GM21367 (cell line): ENCODE data around the gene MYBPC3.
A peak's percentile ranks its signal among the peaks of the same experiment; 100 is the strongest.

Experiments used
- ATAC-seq: cut with Tn5 transposase; IDR thresholded peaks from one replicate; pipeline ENCODE4 v1.9.1; 2021; ENCODE audit not compliant: unreplicated experiment

Gene MYBPC3

DNA sequence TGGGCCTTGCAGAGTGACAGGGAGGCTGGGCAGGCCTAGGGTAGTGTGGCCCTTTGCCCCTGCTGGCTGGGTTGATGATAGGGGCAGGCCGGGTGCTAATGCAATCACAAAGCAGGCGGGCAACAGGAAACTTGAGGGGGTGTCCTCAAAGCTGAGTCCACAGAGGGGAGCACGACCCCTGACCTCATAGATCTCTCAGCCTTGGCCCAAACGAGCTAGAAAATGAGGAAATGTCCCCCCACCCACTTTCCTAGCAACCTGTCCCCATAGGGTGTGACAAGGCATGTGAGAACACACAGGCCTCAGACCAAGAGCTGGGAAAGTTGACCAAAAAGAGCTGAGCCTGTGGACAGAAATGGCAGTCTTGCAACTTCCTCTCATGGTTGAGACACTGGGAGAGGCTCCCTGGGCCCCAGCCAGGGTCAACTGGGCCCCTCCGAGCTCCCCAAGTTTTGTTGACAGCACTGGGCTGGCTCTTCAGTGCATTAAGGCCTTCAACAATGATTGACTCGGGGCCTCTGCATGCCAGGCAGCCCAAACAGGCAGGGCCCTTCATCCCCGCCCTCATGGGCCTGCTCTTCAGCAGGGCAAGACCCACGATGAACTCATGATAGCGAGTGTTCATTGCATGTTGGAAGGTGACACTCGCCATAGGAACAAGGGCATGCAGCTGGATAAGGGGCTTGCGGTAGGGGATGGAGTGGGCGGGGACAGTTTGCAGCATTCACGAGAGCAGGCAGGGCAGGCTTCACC lies 35.6 kb upstream of the MYBPC3 start:
- no peak for ATAC-seq

GRCh38 chr11:47384498-47384897 lies 32.0 kb upstream of the MYBPC3 start:
- ATAC-seq = no peak

DNA sequence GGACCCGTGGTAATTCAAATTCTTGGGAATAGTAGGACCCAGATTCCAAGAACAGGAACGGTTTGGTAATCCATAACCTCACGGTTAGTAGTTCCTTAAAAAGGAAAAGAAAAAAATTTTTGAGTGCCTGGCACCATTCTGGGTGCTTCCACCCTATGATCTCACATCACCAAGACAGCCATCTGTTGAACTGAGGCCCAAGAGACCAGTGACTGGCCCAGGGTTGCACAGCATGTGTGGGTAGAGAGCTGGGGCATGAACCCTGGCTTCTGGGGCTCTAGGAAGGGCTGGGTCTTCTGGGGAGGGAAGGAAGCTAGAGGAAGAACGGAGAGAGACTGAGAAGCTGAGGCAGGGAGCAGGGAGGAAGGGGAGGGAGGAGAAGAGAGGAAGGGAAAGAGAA lies 30.6 kb upstream of the MYBPC3 start:
- ATAC-seq = no peak

DNA sequence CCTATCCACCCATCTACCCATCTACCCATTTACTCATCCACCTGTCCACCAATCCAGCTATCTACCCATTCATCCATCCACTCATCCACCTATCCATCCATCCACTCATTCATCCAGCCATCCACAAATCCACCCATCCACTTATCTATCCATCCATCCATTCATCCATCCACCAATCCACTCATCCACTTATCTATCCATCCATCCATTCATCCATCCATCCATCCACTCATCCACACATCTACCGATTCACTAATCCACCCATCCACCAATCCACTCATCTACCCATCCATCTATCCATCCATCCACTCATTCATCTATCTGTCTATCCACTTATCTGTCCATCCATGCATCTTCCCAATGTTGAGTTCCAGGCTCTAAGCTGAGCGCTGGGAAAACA lies 27.6 kb upstream of the MYBPC3 start:
- no peak for ATAC-seq

- no peak for ATAC-seq
These were observed 26.8 kb upstream of the MYBPC3 start for GRCh38 chr11:47379317-47379716.

- ATAC-seq = no peak
These were observed 26.3 kb upstream of the MYBPC3 start for GRCh38 chr11:47378836-47379170.

GRCh38 chr11:47378010-47378835 lies 25.7 kb upstream of the MYBPC3 start, which contains the start of gene SPI1:
Gene SPI1, minus strand, starts transcription at chr11:47378547. Its CDS starts 194 bp downstream, at chr11:47378353.
- peak; percentile 65 for ATAC-seq

DNA sequence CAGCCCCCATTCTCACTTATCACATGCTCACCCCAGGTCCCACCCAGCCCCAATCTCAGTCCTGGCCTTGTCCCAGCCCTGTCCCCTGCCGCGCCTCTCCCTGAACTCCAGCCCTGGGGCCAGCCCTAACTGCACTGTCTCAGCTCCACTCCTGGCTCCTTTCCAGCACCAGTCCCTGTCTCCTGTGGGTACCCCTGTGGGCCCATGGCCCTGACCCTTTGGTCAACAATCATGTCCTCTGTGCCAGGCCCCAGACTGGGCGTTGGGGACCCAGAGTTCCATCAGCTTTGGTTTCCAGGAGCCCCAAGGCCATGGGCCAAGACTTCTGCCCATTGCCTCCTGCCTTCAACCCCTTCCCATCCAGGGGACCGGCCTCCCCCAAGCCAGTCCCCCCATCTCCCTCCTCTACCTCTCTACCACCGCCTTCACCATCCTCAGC lies 25.1 kb upstream of the MYBPC3 start:
- no peak for ATAC-seq

- ATAC-seq = no peak
These were observed 24.2 kb upstream of the MYBPC3 start for GRCh38 chr11:47376525-47377371.

DNA sequence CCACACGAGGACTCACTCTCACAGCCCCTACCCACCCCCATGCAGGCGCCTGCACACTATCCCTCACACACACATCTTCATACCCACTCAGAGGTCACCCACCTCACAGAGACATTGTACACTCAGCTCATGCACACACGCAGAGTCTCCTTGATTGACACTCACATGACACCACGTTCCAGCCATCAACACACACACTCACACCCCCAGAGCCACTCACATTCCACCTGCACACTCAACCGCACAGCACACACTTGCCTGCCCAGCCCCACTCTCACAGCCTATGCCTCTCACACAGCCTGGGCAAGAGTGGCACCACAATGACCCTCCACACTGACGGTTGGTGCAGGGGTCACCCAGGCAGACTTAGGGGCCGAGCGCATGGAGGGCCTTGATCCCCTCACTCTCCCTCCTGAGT lies 23.6 kb upstream of the MYBPC3 start:
- no peak for ATAC-seq

DNA sequence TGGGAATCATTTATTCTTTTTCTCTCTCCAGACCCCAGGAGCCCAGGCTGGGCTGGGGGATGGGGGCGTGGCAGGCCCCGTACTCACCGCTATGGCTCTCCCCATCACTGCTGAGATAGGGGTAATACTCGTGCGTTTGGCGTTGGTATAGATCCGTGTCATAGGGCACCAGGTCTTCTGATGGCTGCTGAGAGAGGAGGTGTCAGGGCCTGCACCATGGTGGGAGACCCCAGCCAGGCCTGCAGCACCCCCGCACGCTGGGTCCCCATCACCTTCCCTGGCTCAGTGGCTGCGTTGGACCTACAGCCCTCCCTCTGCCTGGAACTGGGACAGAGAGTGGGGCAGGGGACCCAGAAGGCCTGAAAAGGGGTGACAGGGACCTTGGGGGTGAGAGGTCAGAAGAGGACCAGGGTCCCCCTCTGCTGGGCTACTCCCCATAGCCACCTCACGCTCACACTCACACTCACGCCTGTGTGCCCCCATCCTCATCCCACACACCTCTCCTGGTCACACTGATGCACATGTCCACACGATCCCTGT lies 23.1 kb upstream of the MYBPC3 start:
- ATAC-seq = no peak

- no peak for ATAC-seq
These were observed 22.5 kb upstream of the MYBPC3 start for GRCh38 chr11:47375020-47375419.

- ATAC-seq = no peak
These were observed 22.2 kb upstream of the MYBPC3 start for GRCh38 chr11:47374720-47375019.

DNA sequence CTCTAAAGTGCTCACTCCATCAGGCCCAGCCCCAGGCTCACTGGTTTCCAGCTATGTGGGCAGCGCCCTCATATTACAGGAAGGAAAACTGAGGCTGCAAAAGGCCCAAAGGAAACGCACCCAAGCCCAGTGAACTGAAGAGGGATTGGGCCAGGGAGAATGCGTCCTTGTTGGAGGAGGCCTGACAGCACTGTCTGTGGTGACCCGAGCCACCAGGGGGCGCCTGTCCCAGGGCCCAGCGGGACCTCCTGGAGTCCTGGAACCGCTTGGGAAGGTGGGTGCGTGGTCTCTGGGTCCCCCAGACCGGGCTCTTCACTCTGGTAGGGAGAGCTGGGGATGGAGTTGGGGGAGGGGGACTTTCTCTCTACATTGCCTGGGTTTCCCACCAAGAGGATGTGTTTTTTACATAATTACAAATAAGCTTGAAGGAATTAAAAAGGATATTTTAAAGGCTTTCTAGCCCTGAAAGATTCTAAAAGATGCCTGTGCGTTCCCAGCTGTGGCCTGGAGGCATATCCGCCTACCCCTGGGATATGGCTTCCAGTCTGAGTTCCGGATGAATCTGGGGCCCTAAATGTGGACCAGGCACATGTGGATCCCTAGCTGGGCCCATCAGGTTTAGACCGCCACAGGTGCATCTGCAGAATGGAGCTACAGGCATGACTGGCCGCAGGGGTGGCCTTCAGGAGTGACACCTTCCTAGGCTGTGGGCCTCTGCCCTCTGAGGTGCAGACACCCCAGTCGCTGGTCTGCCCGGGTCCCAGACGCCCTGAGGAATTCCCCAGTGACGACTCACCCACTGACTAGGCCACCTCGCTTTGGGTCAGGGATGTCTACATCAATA lies 21.6 kb upstream of the MYBPC3 start:
- ATAC-seq = no peak

GRCh38 chr11:47372422-47372821 lies 19.9 kb upstream of the MYBPC3 start:
- no peak for ATAC-seq

DNA sequence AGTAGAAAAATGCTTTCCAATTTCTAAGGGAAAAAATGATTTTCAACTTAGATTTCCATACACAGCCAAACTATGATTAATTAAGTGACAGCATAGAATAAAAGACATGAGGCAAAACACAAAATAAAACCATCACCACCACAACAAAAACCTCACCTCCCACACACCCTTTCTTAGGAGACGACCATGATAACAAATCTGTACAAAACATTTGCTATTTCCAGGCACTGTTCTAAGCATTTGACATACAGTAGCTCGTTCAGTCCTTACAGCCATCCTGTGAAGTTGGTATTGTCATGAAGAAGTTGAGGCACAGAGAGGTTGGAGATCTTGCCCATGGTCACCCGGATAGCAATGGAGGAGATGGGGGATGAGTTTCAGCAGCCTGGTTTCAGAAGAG lies 17.2 kb upstream of the MYBPC3 start:
- ATAC-seq = no peak

GRCh38 chr11:47366020-47366490 lies 13.6 kb upstream of the MYBPC3 start:
- ATAC-seq = no peak

DNA sequence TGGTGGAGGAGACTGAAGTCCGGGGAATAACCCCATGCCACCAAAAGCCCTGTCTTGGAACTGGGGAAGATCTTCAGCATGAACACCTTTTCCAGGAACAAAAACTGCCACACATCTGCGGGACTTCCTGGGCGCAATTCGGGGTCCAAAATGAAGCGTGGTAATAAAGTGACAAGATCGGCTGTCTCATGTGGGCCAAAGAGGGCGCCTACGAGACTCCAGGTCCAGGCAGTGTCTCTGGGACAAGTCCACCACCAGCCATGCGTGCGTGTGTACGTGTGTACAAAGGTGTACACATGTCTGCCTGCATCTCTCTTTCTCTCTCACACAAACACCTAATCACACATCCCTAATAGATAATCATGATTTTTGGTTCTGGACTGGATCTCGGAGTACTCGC lies 8.9 kb upstream of the MYBPC3 start:
- ATAC-seq = no peak

DNA sequence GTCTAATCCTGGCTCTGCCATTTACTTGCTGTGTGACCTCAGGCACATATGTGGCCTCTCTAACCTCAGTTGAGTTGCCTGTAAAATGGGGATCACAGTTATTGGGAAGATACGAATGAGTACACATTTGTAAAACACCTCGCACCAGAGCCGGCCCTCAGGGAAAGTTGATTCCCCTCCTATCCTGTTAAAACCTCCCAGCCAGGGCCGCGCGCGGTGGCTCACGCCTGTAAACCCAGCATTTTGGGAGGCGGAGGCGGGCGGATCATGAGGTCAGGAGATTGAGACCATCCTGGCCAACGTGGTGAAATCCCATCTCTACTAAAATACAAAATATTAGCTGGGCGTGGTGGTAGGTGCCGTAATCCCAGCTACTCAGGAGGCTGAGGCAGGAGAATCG lies 7.8 kb upstream of the MYBPC3 start:
- ATAC-seq = no peak

DNA sequence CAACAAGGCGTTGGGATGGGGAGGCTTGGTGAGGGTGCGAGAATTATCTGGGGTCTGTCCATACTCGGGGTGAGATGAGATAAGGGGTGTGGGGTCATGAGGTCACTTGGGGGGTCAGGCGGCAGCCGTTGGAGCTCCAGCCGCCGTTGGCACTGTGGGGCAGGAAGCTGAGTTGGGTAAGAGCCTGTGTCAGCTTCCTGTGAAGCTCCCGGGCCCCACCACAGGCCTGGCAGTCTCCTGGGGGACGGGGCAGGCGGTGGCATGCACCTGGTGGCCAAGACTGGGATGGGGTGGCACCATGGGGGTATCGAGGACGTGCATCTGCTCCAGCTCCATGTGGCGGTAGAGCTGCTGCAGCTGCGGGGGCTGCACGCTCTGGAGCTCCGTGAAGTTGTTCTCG lies 7.1 kb upstream of the MYBPC3 start:
- no peak for ATAC-seq
